ENCODE results near the gene SYK. TPM values are rescaled to one million over a fixed set of nuclear protein-coding genes. Genes with fewer than 3 reads are reported as not detected.

Gene SYK
- total RNA-seq, 1 experiment from 2014 or later = 5.3 TPM

GRCh38 chr9:90941661-90942060 lies 140.0 kb downstream of the SYK start:
- no peaks in the 10 kb centered on the region for H3K4me1 ChIP-seq
- BruUV-seq (replicated peaks) = no TSS peak
- H3K4me1 Mint-ChIP-seq (ENCODE audit: low read depth, unreplicated experiment) = no peaks in the 10 kb centered on the region
- no peaks in the 10 kb centered on the region for H3K36me3 ChIP-seq (ENCODE audit: control insufficient read depth, insufficient read depth, low read length)
- H3K27me3 Mint-ChIP-seq (ENCODE audit: insufficient read depth, unreplicated experiment) = no peaks in the 10 kb centered on the region
- no peaks in the 10 kb centered on the region for H3K27me3 ChIP-seq (replicated peaks; ENCODE audit: control insufficient read depth, insufficient read depth, low read length)
- H3K4me3 Mint-ChIP-seq (ENCODE audit: unreplicated experiment) = no peak overlapping the region
- POLR2A ChIA-PET = no interaction called here
- no peak overlapping the region for H3K4me3 ChIP-seq (ENCODE audit: low read depth, low read length)
- no peaks in the 10 kb centered on the region for H3K36me3 Mint-ChIP-seq (ENCODE audit: insufficient read depth, unreplicated experiment)
- no peaks in the 10 kb centered on the region for H3K9me3 ChIP-seq
- TF ChIP-seq, protein P1, sequence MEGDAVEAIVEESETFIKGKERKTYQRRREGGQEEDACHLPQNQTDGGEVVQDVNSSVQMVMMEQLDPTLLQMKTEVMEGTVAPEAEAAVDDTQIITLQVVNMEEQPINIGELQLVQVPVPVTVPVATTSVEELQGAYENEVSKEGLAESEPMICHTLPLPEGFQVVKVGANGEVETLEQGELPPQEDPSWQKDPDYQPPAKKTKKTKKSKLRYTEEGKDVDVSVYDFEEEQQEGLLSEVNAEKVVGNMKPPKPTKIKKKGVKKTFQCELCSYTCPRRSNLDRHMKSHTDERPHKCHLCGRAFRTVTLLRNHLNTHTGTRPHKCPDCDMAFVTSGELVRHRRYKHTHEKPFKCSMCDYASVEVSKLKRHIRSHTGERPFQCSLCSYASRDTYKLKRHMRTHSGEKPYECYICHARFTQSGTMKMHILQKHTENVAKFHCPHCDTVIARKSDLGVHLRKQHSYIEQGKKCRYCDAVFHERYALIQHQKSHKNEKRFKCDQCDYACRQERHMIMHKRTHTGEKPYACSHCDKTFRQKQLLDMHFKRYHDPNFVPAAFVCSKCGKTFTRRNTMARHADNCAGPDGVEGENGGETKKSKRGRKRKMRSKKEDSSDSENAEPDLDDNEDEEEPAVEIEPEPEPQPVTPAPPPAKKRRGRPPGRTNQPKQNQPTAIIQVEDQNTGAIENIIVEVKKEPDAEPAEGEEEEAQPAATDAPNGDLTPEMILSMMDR (IDR thresholded peaks at IDR 0.05; ENCODE audit: insufficient read depth in 1 of 2, low read depth in 1 of 2, low read length in 1 of 2, severe bottlenecking in 1 of 2, unreplicated experiment in 1 of 2) = no peak
- no peak overlapping the region for H3K27ac Mint-ChIP-seq (ENCODE audit: unreplicated experiment)
- CTCF ChIA-PET = no interaction called here
- no peak for DNase-seq
- no peaks in the 10 kb centered on the region for H3K9me3 Mint-ChIP-seq (ENCODE audit: unreplicated experiment)
- intact Hi-C loops (cut with micrococcal nuclease; ENCODE audit: unreplicated experiment) = no loop called here

DNA sequence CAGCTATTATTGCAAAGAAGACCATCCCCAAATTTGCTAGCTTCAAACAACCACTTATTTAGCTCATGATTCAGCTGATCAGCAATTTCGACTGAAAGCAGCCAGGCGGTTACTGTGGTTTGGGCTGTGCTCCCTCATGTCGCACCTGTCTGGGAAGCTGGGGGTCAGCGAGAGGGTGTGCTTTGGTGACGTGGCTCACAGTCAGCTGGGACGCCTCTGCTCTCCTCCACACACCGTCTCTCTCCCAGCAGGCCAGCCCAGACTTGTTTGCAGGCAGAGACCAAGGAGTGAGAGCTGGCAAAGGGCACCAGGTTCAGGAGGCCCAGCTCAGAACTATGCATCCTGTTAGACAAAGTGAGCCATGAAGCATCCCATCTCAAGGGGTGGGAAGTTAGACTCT lies 140.9 kb downstream of the SYK start:
- Histone ChIP-seq H3K27me3 (replicated peaks; ENCODE audit: control insufficient read depth, insufficient read depth, low read length) (no peaks in the 10 kb centered on the region), H3K36me3 (ENCODE audit: control insufficient read depth, insufficient read depth, low read length) (no peaks in the 10 kb centered on the region), H3K4me1 (no peaks in the 10 kb centered on the region), H3K4me3 (ENCODE audit: low read depth, low read length) (no peak overlapping the region), H3K9me3 (no peaks in the 10 kb centered on the region)
- no peak overlapping the region for H3K27ac Mint-ChIP-seq (ENCODE audit: unreplicated experiment)
- H3K4me3 Mint-ChIP-seq (ENCODE audit: unreplicated experiment) = no peak overlapping the region
- peaks cover 7% of the 10 kb centered on the region for H3K4me1 Mint-ChIP-seq (ENCODE audit: low read depth, unreplicated experiment)
- intact Hi-C loops (cut with micrococcal nuclease; ENCODE audit: unreplicated experiment) = no loop called here
- TF ChIP-seq, protein P1 (IDR thresholded peaks at IDR 0.05; ENCODE audit: insufficient read depth in 1 of 2, low read depth in 1 of 2, low read length in 1 of 2, severe bottlenecking in 1 of 2, unreplicated experiment in 1 of 2) = no peak
- H3K27me3 Mint-ChIP-seq (ENCODE audit: insufficient read depth, unreplicated experiment) = no peaks in the 10 kb centered on the region
- H3K9me3 Mint-ChIP-seq (ENCODE audit: unreplicated experiment) = no peaks in the 10 kb centered on the region
- ChIA-PET CTCF (interaction anchor here (0.6 kb wide), 1 partner anchor 43 kb away, joined by 3 read pairs; no protein-coding TSS in a partner anchor), POLR2A (no interaction called here)
- DNase-seq = no peak
- BruUV-seq (replicated peaks) = no TSS peak
- H3K36me3 Mint-ChIP-seq (ENCODE audit: insufficient read depth, unreplicated experiment) = no peaks in the 10 kb centered on the region

GRCh38 chr9:90943341-90943740 lies 141.7 kb downstream of the SYK start:
- Mint-ChIP-seq H3K36me3 (ENCODE audit: insufficient read depth, unreplicated experiment) (no peaks in the 10 kb centered on the region), H3K9me3 (ENCODE audit: unreplicated experiment) (no peaks in the 10 kb centered on the region), H3K27ac (ENCODE audit: unreplicated experiment) (no peak overlapping the region), H3K27me3 (ENCODE audit: insufficient read depth, unreplicated experiment) (no peaks in the 10 kb centered on the region), H3K4me1 (ENCODE audit: low read depth, unreplicated experiment) (peaks cover 7% of the 10 kb centered on the region), H3K4me3 (ENCODE audit: unreplicated experiment) (no peak overlapping the region)
- no TSS peak for BruUV-seq (replicated peaks)
- Histone ChIP-seq H3K4me1 (no peaks in the 10 kb centered on the region), H3K9me3 (no peaks in the 10 kb centered on the region), H3K36me3 (ENCODE audit: control insufficient read depth, insufficient read depth, low read length) (no peaks in the 10 kb centered on the region), H3K4me3 (ENCODE audit: low read depth, low read length) (no peak overlapping the region), H3K27me3 (replicated peaks; ENCODE audit: control insufficient read depth, insufficient read depth, low read length) (no peaks in the 10 kb centered on the region)
- POLR2A ChIA-PET = no interaction called here
- TF ChIP-seq, protein P1 (IDR thresholded peaks at IDR 0.05; ENCODE audit: insufficient read depth in 1 of 2, low read depth in 1 of 2, low read length in 1 of 2, severe bottlenecking in 1 of 2, unreplicated experiment in 1 of 2) = no peak
- CTCF ChIA-PET = no interaction called here
- intact Hi-C loops (cut with micrococcal nuclease; ENCODE audit: unreplicated experiment) = no loop called here
- DNase-seq = no peak

Data from Caco-2 (cell line).